ENCODE results near the gene BANP.
"Not testable (repeated sequence)": the region's sequence is repeated elsewhere in the genome, so short reads cannot be mapped to it uniquely, and the experiment has no call there.

The BANP gene

GRCh38 chr16:87970186-87970585, 19.0 kb downstream of the BANP start:
- in situ Hi-C loops (cut with MboI; ENCODE audit: low sequenced_read_pairs, unreplicated experiment) = no loop called here
- DNase-seq (ENCODE audit: low spot score) = no peak
- TF ChIP-seq, protein P1, sequence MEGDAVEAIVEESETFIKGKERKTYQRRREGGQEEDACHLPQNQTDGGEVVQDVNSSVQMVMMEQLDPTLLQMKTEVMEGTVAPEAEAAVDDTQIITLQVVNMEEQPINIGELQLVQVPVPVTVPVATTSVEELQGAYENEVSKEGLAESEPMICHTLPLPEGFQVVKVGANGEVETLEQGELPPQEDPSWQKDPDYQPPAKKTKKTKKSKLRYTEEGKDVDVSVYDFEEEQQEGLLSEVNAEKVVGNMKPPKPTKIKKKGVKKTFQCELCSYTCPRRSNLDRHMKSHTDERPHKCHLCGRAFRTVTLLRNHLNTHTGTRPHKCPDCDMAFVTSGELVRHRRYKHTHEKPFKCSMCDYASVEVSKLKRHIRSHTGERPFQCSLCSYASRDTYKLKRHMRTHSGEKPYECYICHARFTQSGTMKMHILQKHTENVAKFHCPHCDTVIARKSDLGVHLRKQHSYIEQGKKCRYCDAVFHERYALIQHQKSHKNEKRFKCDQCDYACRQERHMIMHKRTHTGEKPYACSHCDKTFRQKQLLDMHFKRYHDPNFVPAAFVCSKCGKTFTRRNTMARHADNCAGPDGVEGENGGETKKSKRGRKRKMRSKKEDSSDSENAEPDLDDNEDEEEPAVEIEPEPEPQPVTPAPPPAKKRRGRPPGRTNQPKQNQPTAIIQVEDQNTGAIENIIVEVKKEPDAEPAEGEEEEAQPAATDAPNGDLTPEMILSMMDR (IDR thresholded peaks at IDR 0.05; ENCODE audit: borderline replicate concordance, control extremely low read depth, extremely low read depth, insufficient read depth, missing control alignments) = no peak

GRCh38 chr16:87971933-87972332, 20.7 kb downstream of the BANP start:
- in situ Hi-C loops (cut with MboI; ENCODE audit: low sequenced_read_pairs, unreplicated experiment) = no loop called here
- TF ChIP-seq, protein P1 (IDR thresholded peaks at IDR 0.05; ENCODE audit: borderline replicate concordance, control extremely low read depth, extremely low read depth, insufficient read depth, missing control alignments) = no peak
- no peak for DNase-seq (ENCODE audit: low spot score)

DNA sequence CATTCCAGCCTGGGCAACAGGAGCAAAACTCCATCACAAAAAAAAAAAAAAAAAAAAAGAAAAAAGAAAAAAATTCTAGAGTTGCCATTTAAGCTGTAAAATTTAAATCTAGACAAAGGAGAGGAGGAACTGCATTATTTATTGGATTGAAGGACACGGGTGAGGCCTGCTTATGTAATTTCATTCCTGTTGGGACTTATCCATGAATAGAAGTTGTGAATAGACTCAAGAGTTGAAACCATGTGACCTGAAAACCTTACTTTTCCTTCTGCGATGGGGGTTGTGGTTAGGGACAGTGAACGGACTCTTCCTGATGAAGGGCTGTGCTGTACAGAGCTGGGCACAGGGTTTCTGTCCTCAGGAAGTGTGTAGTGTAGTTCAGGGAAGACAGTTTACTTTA, 22.5 kb downstream of the BANP start:
- TF ChIP-seq, protein P1 (IDR thresholded peaks at IDR 0.05; ENCODE audit: borderline replicate concordance, control extremely low read depth, extremely low read depth, insufficient read depth, missing control alignments) = no peak
- no peak for DNase-seq (ENCODE audit: low spot score)
- in situ Hi-C loops (cut with MboI; ENCODE audit: low sequenced_read_pairs, unreplicated experiment) = no loop called here

DNA sequence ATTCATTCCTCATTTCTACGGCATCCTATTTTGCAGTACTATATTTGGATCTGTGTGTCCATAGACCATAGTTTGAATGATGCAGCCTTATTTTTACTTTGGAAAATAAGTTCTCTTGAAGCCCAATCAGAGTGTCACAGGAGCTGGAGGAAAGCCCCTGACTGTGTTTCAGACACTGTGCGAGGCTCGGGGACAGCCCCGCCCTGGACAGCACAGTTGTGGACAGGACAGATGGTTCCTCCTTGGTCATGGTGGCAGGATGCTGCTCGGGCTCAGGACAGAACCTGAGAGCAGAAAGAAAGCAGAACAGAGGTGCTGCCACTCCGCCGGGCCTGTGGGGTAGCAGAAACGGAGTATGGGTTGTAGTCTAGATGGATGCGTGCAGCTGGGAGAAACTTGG, 22.9 kb downstream of the BANP start:
- no peak for DNase-seq (ENCODE audit: low spot score)
- TF ChIP-seq, protein P1 (IDR thresholded peaks at IDR 0.05; ENCODE audit: borderline replicate concordance, control extremely low read depth, extremely low read depth, insufficient read depth, missing control alignments) = no peak
- in situ Hi-C loops (cut with MboI; ENCODE audit: low sequenced_read_pairs, unreplicated experiment) = no loop called here

- TF ChIP-seq, protein P1 (IDR thresholded peaks at IDR 0.05; ENCODE audit: borderline replicate concordance, control extremely low read depth, extremely low read depth, insufficient read depth, missing control alignments) = no peak
- DNase-seq (ENCODE audit: low spot score) = no peak
- in situ Hi-C loops (cut with MboI; ENCODE audit: low sequenced_read_pairs, unreplicated experiment) = no loop called here
Measured at GRCh38 chr16:87976665-87977064, 25.4 kb downstream of the BANP start.

DNA sequence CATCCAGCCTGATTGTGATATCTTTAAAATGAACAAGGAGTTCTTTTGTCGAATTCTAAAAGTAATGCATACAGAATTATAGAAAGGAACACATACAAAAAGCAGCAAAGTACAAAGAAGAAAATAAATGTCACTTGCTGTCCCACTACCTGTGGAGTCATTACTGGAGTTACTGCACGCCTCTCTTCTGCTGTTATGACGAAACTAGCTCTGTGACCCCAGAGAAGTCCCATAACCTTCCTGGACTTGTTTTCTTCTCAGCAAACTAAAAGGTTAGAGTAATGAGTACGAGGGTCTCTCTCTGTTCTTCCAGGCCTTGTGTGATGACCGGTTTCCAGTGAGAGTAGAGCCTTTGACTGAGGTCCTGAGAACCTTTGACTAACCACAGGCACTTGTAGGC, 26.9 kb downstream of the BANP start:
- no peak for DNase-seq (ENCODE audit: low spot score)
- in situ Hi-C loops (cut with MboI; ENCODE audit: low sequenced_read_pairs, unreplicated experiment) = no loop called here
- TF ChIP-seq, protein P1 (IDR thresholded peaks at IDR 0.05; ENCODE audit: borderline replicate concordance, control extremely low read depth, extremely low read depth, insufficient read depth, missing control alignments) = no peak

DNA sequence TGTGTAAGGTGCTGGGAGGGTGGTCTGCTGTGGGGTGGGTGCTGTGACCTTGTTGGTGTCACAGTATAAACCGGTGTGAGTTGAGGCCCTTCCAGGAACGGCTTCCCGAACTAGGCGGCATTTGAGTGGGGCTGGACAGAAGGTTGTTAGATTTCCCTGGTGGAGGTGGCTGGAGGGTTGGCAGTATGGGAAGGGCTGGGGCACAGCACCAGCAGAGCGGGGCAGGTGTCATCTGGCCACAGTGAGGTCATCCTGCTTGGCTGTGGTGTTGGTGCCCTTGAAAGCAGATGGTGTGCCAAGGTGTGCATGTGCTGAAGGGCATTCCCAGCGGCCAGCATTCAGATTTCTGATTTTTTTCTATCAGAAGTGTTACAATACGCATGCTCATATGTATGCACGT, 28.1 kb downstream of the BANP start:
- in situ Hi-C loops (cut with MboI; ENCODE audit: low sequenced_read_pairs, unreplicated experiment) = no loop called here
- TF ChIP-seq, protein P1 (IDR thresholded peaks at IDR 0.05; ENCODE audit: borderline replicate concordance, control extremely low read depth, extremely low read depth, insufficient read depth, missing control alignments) = no peak
- DNase-seq (ENCODE audit: low spot score) = no peak

- DNase-seq (ENCODE audit: low spot score); in situ Hi-C loops (cut with MboI; ENCODE audit: low sequenced_read_pairs, unreplicated experiment): not testable (repeated sequence)
Measured at GRCh38 chr16:87979911-87980630, 28.8 kb downstream of the BANP start.

DNA sequence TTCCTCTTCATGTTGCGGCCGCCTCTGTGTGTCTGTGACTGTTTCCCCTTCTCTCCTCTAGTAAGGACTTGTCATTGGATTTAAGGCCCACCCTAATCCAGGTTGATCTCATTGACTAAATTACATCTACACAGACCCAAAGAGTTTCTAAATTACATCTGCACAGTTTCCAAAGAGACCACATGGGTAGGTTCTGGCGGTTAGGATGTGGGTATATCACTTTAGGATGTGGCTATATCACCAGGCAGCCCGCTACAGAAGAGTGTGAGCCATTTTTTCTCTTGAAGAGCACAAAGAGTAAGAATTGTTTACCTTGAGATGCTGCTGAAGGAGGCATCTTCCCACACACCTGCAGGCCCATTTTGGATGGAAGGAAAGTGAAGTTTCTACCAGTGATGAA, 30.1 kb downstream of the BANP start:
- in situ Hi-C loops (cut with MboI; ENCODE audit: low sequenced_read_pairs, unreplicated experiment); DNase-seq (ENCODE audit: low spot score): not testable (repeated sequence)
